HCT116 (cell line): ENCODE measurements around the gene SLC25A22. TPM values are rescaled to one million over a fixed set of nuclear protein-coding genes. Genes with fewer than 3 reads are reported as not detected.

Experiments used
- ATAC-seq: fragments of 200-7000 bp; cut with Tn5 transposase; 2 replicates; pipeline ENCODE4 v1.9.1; 2020; ENCODE audit warnings: mild to moderate bottlenecking, moderate library complexity
- BruUV-seq: library from RNA; stranded (reverse); fragments of 400-500 nt; replicated peaks from 2 replicates; lab custom pipeline; 2021; lab: Mats Ljungman, UMichigan
- CTCF ChIA-PET: fragments of 300-600 bp; sonication (Branson Sonifier 250); formaldehyde crosslinking; loops from one replicate; lab custom pipeline; 2021; ENCODE audit warnings: antibody characterized with exemption; lab: Charles Lee
- POLR2A ChIA-PET: fragments of 300-600, 350-600 bp; sonication (Branson Sonifier 250); formaldehyde crosslinking; loops from one replicate; lab custom pipeline; 2021; ENCODE audit warnings: antibody characterized with exemption; lab: Charles Lee
- RAD21 ChIA-PET, 2 experiments: fragments of 300-600 bp; sonication (Branson Sonifier 250); formaldehyde crosslinking; loops; one replicate each; lab custom pipeline; 2023; ENCODE audit warnings: low total read pairs in 2 of 2; ENCODE audit not compliant: uncharacterized antibody in 2 of 2, unreplicated experiment in 2 of 2, low non-redundant PET in 1 of 2; lab: Charles Lee
- DNase-seq: peaks from one replicate; pipeline ENCODE4 v3.0.0-alpha.2; 2010; ENCODE audit warnings: low read depth, low spot score
- H2AFZ ChIP-seq: fragments of 200-600 bp; shearing (Covaris generic), sonication (generic); 2 replicates; pipeline ENCODE4 v1.6.1; 2017; ENCODE audit warnings: low read depth, mixed run types, mixed read lengths, antibody characterized with exemption, low read length; ENCODE audit not compliant: poor library complexity, severe bottlenecking
- H3K27ac ChIP-seq: 2 replicates; pipeline ENCODE4 v1.5.1; 2012; ENCODE audit warnings: low read depth, low read length
- H3K27me3 ChIP-seq: fragments of 200-600 bp; sonication (generic); 2 replicates; pipeline ENCODE4 v1.6.1; 2016; ENCODE audit warnings: mixed run types, low read length, mixed read lengths; ENCODE audit not compliant: insufficient read depth
- H3K36me3 ChIP-seq, 2 experiments: fragments of 200-500 bp in 1 of 2; fragments of 200-600 bp in 1 of 2; sonication (Bioruptor generic) in 1 of 2; sonication (generic) in 1 of 2; 2 replicates each; pipeline versions ENCODE4 v1.5.1 to v1.6.1; 2014 to 2016; ENCODE audit warnings: low read length in 2 of 2, inconsistent platforms in 1 of 2, mixed read lengths in 1 of 2, mixed run types in 1 of 2; ENCODE audit not compliant: insufficient read depth in 2 of 2, control insufficient read depth in 1 of 2
- H3K4me1 ChIP-seq, 2 experiments: fragments of 200-600 bp in 1 of 2; sonication (generic) in 1 of 2; 2 replicates each; pipeline versions ENCODE4 v1.5.1 to v1.6.1; 2012 to 2017; ENCODE audit warnings: low read length in 2 of 2, inconsistent platforms in 1 of 2, mild to moderate bottlenecking in 1 of 2, mixed read lengths in 1 of 2, mixed run types in 1 of 2, moderate library complexity in 1 of 2; ENCODE audit not compliant: insufficient read depth in 2 of 2, control insufficient read depth in 1 of 2
- H3K4me2 ChIP-seq: fragments of 200-600 bp; sonication (generic); 2 replicates; pipeline ENCODE4 v1.6.1; 2017; ENCODE audit warnings: mixed run types, low read length, mixed read lengths
- H3K4me3 ChIP-seq, 2 experiments: fragments of 200-600 bp in 1 of 2; sonication (generic) in 1 of 2; replicated peaks in 1 of 2; 2 replicates each; pipeline ENCODE4 v1.5.1; 2011 to 2016; ENCODE audit warnings: low read length in 2 of 2, control low read depth in 1 of 2, low read depth in 1 of 2, mild to moderate bottlenecking in 1 of 2, mixed read lengths in 1 of 2, mixed run types in 1 of 2
- H3K79me2 ChIP-seq: fragments of 200-600 bp; sonication (generic); 2 replicates; pipeline ENCODE4 v1.6.1; 2017; ENCODE audit warnings: mild to moderate bottlenecking, mixed run types, low read length, moderate library complexity, mixed read lengths; ENCODE audit not compliant: insufficient read depth
- H3K9ac ChIP-seq: fragments of 200-600 bp; sonication (generic); 2 replicates; pipeline ENCODE4 v1.6.1; 2016; ENCODE audit warnings: low read length, mixed read lengths
- H3K9me2 ChIP-seq: fragments of 200-600 bp; sonication (generic), shearing (Covaris generic); 2 replicates; pipeline ENCODE4 v1.6.1; 2017; ENCODE audit warnings: mixed run types, mild to moderate bottlenecking, moderate library complexity; ENCODE audit not compliant: insufficient read depth
- H3K9me3 ChIP-seq, 2 experiments: fragments of 200-500 bp in 1 of 2; fragments of 200-600 bp in 1 of 2; sonication (Bioruptor generic) in 1 of 2; sonication (generic) in 1 of 2; 2 replicates each; pipeline ENCODE4 v1.6.1; 2014 to 2017; ENCODE audit warnings: low read length in 2 of 2, mixed read lengths in 2 of 2, inconsistent platforms in 1 of 2, low read depth in 1 of 2, mild to moderate bottlenecking in 1 of 2, mixed run types in 1 of 2, moderate library complexity in 1 of 2; ENCODE audit not compliant: control insufficient read depth in 1 of 2, insufficient read depth in 1 of 2
- H4K20me1 ChIP-seq: fragments of 200-600 bp; sonication (generic), shearing (Covaris generic); 2 replicates; pipeline ENCODE4 v1.6.1; 2017; ENCODE audit warnings: mixed run types, mild to moderate bottlenecking, moderate library complexity; ENCODE audit not compliant: insufficient read depth
- CBX3 ChIP-seq: IDR thresholded peaks from 2 replicates; pipeline ENCODE4 v1.6.1; 2012; ENCODE audit warnings: low read depth
- EZH2phosphoT487 ChIP-seq: fragments of 200-600 bp; IDR thresholded peaks from 2 replicates; pipeline ENCODE4 v1.6.1; 2018; ENCODE audit warnings: antibody characterized with exemption, borderline replicate concordance
- JUND ChIP-seq: IDR thresholded peaks from 2 replicates; pipeline ENCODE4 v1.6.1; 2012
- POLR2A ChIP-seq: IDR thresholded peaks from 2 replicates; pipeline ENCODE4 v1.7.0; 2011; ENCODE audit warnings: borderline replicate concordance; ENCODE audit not compliant: insufficient read depth, insufficient read length; ENCODE audit errors: extremely low read depth
- POLR2AphosphoS5 ChIP-seq: IDR thresholded peaks from 2 replicates; pipeline ENCODE4 v1.6.1; 2011; ENCODE audit warnings: mild to moderate bottlenecking, low read depth, low read length, moderate library complexity
- ZFX ChIP-seq: fragments of 450-650 bp; IDR thresholded peaks from 2 replicates; pipeline ENCODE4 v1.6.1; 2017
- ZNF274 ChIP-seq: fragments of 200-500 bp; sonication (Bioruptor generic); IDR thresholded peaks from 2 replicates; pipeline ENCODE4 v1.6.1; 2014; ENCODE audit warnings: mild to moderate bottlenecking, low read depth, low read length, inconsistent platforms
- intact Hi-C: fragments of 100-400 bp; cut with micrococcal nuclease; formaldehyde crosslinking; loops from 2 replicates; pipeline ENCODE4 v1.10.0; 2022
- total RNA-seq: library from RNA; stranded (reverse); gene quantifications from one replicate; pipeline ENCODE4 v1.2.1, GENCODE V29; 2021; ENCODE audit not compliant: unreplicated experiment
- TF ChIP-seq, protein P1 (sequence below): IDR thresholded peaks from 2 replicates; pipeline ENCODE4 v1.6.1; 2012
- TF ChIP-seq, protein P2 (sequence below), 3 experiments: fragments of 200-600 bp in 1 of 3; sonication (generic) in 1 of 3; IDR thresholded peaks in 2 of 3; conservative IDR thresholded peaks in 1 of 3; 2 replicates each; pipeline ENCODE4 v1.5.1; 2012 to 2017; ENCODE audit warnings: low read depth in 2 of 3, low read length in 2 of 3, antibody characterized with exemption in 1 of 3, borderline replicate concordance in 1 of 3, control low read depth in 1 of 3, mild to moderate bottlenecking in 1 of 3, mixed read lengths in 1 of 3, mixed run types in 1 of 3, moderate library complexity in 1 of 3; ENCODE audit not compliant: insufficient read depth in 1 of 3
- TF ChIP-seq, protein P3 (sequence below): IDR thresholded peaks from 2 replicates; pipeline ENCODE4 v1.6.1; 2012
- TF ChIP-seq, protein P4 (sequence below): IDR thresholded peaks from 2 replicates; pipeline ENCODE4 v1.6.1; 2011; ENCODE audit warnings: mild to moderate bottlenecking, low read length, moderate library complexity; ENCODE audit not compliant: insufficient replicate concordance; ENCODE audit errors: extremely low read depth

The SLC25A22 gene
- total RNA-seq, 1 experiment from 2014 or later: 62.0 TPM

DNA sequence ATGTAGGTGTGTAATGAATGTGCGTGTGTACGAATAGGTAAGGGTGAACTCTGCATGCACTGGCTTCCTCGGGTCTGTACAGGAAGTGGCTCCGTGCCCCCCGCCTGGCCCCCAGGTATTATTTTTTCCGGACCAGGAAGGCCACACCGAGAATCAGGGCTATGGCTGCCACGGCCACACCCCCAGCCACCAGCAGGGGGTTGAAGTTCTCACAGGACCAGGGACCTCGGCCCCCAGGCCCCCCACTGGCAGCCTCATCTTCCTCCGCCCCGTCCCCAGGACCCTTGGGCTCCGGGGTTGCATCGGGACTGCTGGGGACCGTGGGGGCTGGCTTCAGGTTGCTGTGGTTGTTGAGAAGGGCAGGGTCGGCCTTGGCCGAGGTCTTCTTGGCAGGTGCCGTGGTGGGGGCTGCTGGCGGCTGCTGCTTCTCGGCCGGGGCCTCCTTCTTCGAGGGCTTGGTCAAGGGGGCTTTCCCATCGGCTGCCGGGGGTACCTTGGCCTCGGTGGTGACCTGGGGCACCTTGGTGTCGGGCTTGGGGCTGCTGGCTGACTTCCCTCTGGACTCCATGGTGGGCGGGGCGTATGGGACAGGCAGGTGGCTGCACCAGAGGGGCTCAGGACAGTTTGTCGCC is 10.0 kb downstream of the SLC25A22 start:
- H4K20me1 ChIP-seq: no peaks in the 10 kb centered on the region
- CTCF ChIA-PET: no interaction called here
- no peak for ATAC-seq
- TF ChIP-seq, protein P1, sequence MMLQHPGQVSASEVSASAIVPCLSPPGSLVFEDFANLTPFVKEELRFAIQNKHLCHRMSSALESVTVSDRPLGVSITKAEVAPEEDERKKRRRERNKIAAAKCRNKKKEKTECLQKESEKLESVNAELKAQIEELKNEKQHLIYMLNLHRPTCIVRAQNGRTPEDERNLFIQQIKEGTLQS: no peak
- TF ChIP-seq JUND (no peak), ZFX (no peak), POLR2AphosphoS5 (no peak)
- TF ChIP-seq, protein P2, sequence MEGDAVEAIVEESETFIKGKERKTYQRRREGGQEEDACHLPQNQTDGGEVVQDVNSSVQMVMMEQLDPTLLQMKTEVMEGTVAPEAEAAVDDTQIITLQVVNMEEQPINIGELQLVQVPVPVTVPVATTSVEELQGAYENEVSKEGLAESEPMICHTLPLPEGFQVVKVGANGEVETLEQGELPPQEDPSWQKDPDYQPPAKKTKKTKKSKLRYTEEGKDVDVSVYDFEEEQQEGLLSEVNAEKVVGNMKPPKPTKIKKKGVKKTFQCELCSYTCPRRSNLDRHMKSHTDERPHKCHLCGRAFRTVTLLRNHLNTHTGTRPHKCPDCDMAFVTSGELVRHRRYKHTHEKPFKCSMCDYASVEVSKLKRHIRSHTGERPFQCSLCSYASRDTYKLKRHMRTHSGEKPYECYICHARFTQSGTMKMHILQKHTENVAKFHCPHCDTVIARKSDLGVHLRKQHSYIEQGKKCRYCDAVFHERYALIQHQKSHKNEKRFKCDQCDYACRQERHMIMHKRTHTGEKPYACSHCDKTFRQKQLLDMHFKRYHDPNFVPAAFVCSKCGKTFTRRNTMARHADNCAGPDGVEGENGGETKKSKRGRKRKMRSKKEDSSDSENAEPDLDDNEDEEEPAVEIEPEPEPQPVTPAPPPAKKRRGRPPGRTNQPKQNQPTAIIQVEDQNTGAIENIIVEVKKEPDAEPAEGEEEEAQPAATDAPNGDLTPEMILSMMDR (IDR thresholded peaks at IDR 0.05 in 2 of 3, conservative IDR thresholded peaks at IDR 0.05 in 1 of 3; ENCODE audit: borderline replicate concordance in 1 of 3, insufficient read depth in 1 of 3, low read depth in 2 of 3, low read length in 2 of 3): peak in 2 of 3 experiments; percentile 12 to 17; a peak in 1 of 6 replicates
- TF ChIP-seq, all 23 proteins: peak for 1
- Histone ChIP-seq H3K9ac (no peak overlapping the region), H3K9me2 (no peaks in the 10 kb centered on the region), H3K36me3 (peaks cover 0 to 4% of the 10 kb centered on the region in 2 experiments; a peak in 1 of 4 replicates), H2AFZ (no peak overlapping the region), H3K4me1 (peaks cover 13 to 25% of the 10 kb centered on the region in 2 experiments), H3K4me2 (no peak overlapping the region), H3K27ac (no peak overlapping the region), H3K27me3 (no peaks in the 10 kb centered on the region), H3K4me3 (no peak overlapping the region), H3K79me2 (no peaks in the 10 kb centered on the region), H3K9me3 (no peaks in the 10 kb centered on the region)
- ChIA-PET RAD21 (no interaction called here), POLR2A (no interaction called here)
- DNase-seq: no peak
- intact Hi-C loops: no loop called here
- BruUV-seq: no TSS peak

DNA sequence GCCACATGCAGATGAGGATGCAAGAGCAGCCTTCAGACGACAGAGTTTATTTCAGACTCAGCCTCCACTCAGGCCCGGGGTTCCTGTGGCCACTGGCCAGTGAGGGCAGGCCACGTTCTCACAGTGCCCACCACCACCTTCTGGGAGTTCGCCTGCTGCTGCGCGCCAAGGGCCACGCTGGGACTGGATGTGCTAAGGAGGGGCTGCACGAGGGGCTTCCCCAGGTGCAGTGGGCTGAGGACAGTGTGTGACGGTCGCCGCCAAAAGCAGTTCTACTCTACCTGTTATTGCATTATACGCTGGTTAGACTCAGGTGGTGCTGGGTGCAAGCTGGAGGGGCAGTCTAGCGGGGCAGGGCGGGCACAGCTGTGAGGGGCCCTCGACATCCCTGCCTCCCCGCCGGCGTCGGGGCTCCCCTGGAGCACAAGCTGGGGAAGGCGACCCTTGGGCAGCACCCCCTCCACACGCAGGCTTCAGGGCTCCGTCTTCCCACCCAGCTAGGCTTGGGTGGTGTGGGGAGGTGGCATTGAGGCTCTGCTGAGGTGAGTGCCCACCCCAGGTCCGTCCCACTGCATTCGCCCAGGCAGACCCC is 10.9 kb downstream of the SLC25A22 start:
- Histone ChIP-seq H2AFZ (no peak overlapping the region), H3K4me3 (no peak overlapping the region), H4K20me1 (no peaks in the 10 kb centered on the region), H3K27me3 (no peaks in the 10 kb centered on the region), H3K9ac (no peak overlapping the region), H3K4me1 (peaks cover 21 to 34% of the 10 kb centered on the region in 2 experiments), H3K79me2 (no peaks in the 10 kb centered on the region), H3K4me2 (no peak overlapping the region), H3K9me3 (no peaks in the 10 kb centered on the region), H3K9me2 (no peaks in the 10 kb centered on the region), H3K27ac (no peak overlapping the region; the same call in 1 of the 2 replicates), H3K36me3 (no peaks in the 10 kb centered on the region)
- ChIA-PET CTCF (no interaction called here), POLR2A (no interaction called here), RAD21 (no interaction called here)
- intact Hi-C loops: no loop called here
- no peak for ATAC-seq
- no peak for DNase-seq
- BruUV-seq: no TSS peak
- TF ChIP-seq, protein P3, sequence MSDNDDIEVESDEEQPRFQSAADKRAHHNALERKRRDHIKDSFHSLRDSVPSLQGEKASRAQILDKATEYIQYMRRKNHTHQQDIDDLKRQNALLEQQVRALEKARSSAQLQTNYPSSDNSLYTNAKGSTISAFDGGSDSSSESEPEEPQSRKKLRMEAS: no peak
- no peak for TF ChIP-seq CBX3
- no peak for TF ChIP-seq EZH2phosphoT487
- TF ChIP-seq, protein P4, sequence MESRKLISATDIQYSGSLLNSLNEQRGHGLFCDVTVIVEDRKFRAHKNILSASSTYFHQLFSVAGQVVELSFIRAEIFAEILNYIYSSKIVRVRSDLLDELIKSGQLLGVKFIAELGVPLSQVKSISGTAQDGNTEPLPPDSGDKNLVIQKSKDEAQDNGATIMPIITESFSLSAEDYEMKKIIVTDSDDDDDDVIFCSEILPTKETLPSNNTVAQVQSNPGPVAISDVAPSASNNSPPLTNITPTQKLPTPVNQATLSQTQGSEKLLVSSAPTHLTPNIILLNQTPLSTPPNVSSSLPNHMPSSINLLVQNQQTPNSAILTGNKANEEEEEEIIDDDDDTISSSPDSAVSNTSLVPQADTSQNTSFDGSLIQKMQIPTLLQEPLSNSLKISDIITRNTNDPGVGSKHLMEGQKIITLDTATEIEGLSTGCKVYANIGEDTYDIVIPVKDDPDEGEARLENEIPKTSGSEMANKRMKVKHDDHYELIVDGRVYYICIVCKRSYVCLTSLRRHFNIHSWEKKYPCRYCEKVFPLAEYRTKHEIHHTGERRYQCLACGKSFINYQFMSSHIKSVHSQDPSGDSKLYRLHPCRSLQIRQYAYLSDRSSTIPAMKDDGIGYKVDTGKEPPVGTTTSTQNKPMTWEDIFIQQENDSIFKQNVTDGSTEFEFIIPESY: no peak
- no peak for TF ChIP-seq ZNF274
- no peak for TF ChIP-seq ZFX
- no peak for TF ChIP-seq POLR2A
- TF ChIP-seq, protein P1: no peak
